Stimulated activated CD8-positive, alpha-beta memory T cell treated with anti-CD3 and anti-CD28 coated beads, Interleukin-15, amount 100 ng/mL, for 48 hours (primary cell): Measurements from ENCODE around the gene ARID4B.

ENCODE experiments used
- DNase-seq, 2 donors: peaks; one replicate each; pipeline ENCODE4 v3.0.0-alpha.2; 2020; ENCODE audit warnings: low read depth in 2 of 2

The ARID4B gene

GRCh38 chr1:235128456-235129328 lies 199.3 kb downstream of the ARID4B start, which contains the start of gene TOMM20:
Gene TOMM20 (minus strand): TSS chr1:235128837. CDS start chr1:235128715, 122 bp downstream.
- DNase-seq: peak; percentile 95

- DNase-seq: no peak
Measured at GRCh38 chr1:235127732-235128455, 200.1 kb downstream of the ARID4B start.

- DNase-seq: no peak
Measured at GRCh38 chr1:235127203-235127602, 200.8 kb downstream of the ARID4B start.

GRCh38 chr1:235124665-235125064 lies 203.3 kb downstream of the ARID4B start:
- no peak for DNase-seq

GRCh38 chr1:235124111-235124510 lies 203.9 kb downstream of the ARID4B start:
- DNase-seq: no peak

GRCh38 chr1:235122348-235122747 lies 205.6 kb downstream of the ARID4B start:
- DNase-seq: no peak
